Activated B cell treated with CpG ODN at 0.5 μM for 24 hours (primary cell): Measurements from ENCODE around the gene LRRC49. TPM values are rescaled to one million over a fixed set of nuclear protein-coding genes. Genes with fewer than 3 reads are reported as not detected.

Source experiments
- ATAC-seq: fragments of 200-7000 bp; cut with Tn5 transposase; one replicate; pipeline ENCODE4 v1.10.0; 2021; ENCODE audit warnings: low read depth, mild to moderate bottlenecking, moderate library complexity
- CTCF ChIA-PET: fragments of 350-600 bp; sonication (Branson Sonifier 250); formaldehyde crosslinking; loops from one replicate; lab custom pipeline; 2021; ENCODE audit warnings: antibody characterized with exemption; lab: Charles Lee
- POLR2A ChIA-PET: fragments of 350-600 bp; sonication (Branson Sonifier 250); formaldehyde crosslinking; loops from one replicate; lab custom pipeline; 2021; ENCODE audit warnings: antibody characterized with exemption; lab: Charles Lee
- DNase-seq: peaks from one replicate; pipeline ENCODE4 v3.0.0; 2022
- H3K27ac Mint-ChIP-seq: one replicate; pipeline ENCODE4 v1.8.0; 2020; ENCODE audit warnings: mixed read lengths
- H3K27me3 Mint-ChIP-seq: one replicate; pipeline ENCODE4 v1.8.0; 2021; ENCODE audit warnings: mixed read lengths
- H3K36me3 Mint-ChIP-seq: one replicate; pipeline ENCODE4 v1.8.0; 2021; ENCODE audit warnings: low read depth, mixed read lengths
- H3K4me1 Mint-ChIP-seq: one replicate; pipeline ENCODE4 v1.8.0; 2021; ENCODE audit warnings: mixed read lengths
- H3K4me3 Mint-ChIP-seq: one replicate; pipeline ENCODE4 v1.8.0; 2020; ENCODE audit warnings: mild to moderate bottlenecking, mixed read lengths
- H3K9me3 Mint-ChIP-seq: one replicate; pipeline ENCODE4 v1.8.0; 2020; ENCODE audit warnings: mixed read lengths
- CTCF ChIP-seq: fragments of 200-600 bp; IDR thresholded peaks from one replicate; pipeline ENCODE4 v1.8.0; 2022; ENCODE audit warnings: antibody characterized with exemption, mild to moderate bottlenecking
- intact Hi-C: fragments of 100-400 bp; cut with micrococcal nuclease; formaldehyde crosslinking; loops from one replicate; pipeline ENCODE4 v1.15.1; 2024
- total RNA-seq: library from RNA; stranded (reverse); gene quantifications from 2 replicates; pipeline ENCODE4 v1.2.3, GENCODE V29; 2022

The LRRC49 gene
- total RNA-seq, 1 donor from 2014 or later, result 0.84 TPM

- Mint-ChIP-seq H3K27me3 (peaks cover 4% of the 10 kb centered on the region), H3K36me3 (no peaks in the 10 kb centered on the region), H3K4me3 (no peak overlapping the region), H3K27ac (no peak overlapping the region), H3K4me1 (no peaks in the 10 kb centered on the region), H3K9me3 (no peaks in the 10 kb centered on the region)
- CTCF ChIA-PET, result no interaction called here
- intact Hi-C loops, result no loop called here
- no peak for TF ChIP-seq CTCF
- ATAC-seq (no peak), DNase-seq (no peak)
- POLR2A ChIA-PET, result no interaction called here
Observed at GRCh38 chr15:71055461-71055860, 162.8 kb downstream of the LRRC49 start.

- no peak for ATAC-seq
- Mint-ChIP-seq H3K27me3 (peaks cover 4% of the 10 kb centered on the region), H3K9me3 (no peaks in the 10 kb centered on the region), H3K36me3 (no peaks in the 10 kb centered on the region), H3K4me3 (no peak overlapping the region), H3K4me1 (no peaks in the 10 kb centered on the region), H3K27ac (no peak overlapping the region)
- POLR2A ChIA-PET, result no interaction called here
- CTCF ChIA-PET, result no interaction called here
- DNase-seq, result no peak
- TF ChIP-seq CTCF, result no peak
- intact Hi-C loops, result no loop called here
Observed at GRCh38 chr15:71056111-71056510, 163.5 kb downstream of the LRRC49 start.

- Mint-ChIP-seq H3K4me3 (no peak overlapping the region), H3K36me3 (no peaks in the 10 kb centered on the region), H3K27me3 (peaks cover 6% of the 10 kb centered on the region), H3K4me1 (no peaks in the 10 kb centered on the region), H3K9me3 (no peaks in the 10 kb centered on the region), H3K27ac (no peak overlapping the region)
- no peak for TF ChIP-seq CTCF
- ATAC-seq (no peak), DNase-seq (no peak)
- ChIA-PET CTCF (no interaction called here), POLR2A (no interaction called here)
- intact Hi-C loops, result no loop called here
Observed at GRCh38 chr15:71057143-71057542, 164.5 kb downstream of the LRRC49 start.

- intact Hi-C loops, result no loop called here
- Mint-ChIP-seq H3K4me3 (no peak overlapping the region), H3K27ac (no peak overlapping the region)
Observed at GRCh38 chr15:71057581-71057980, 165.0 kb downstream of the LRRC49 start.

GRCh38 chr15:71060983-71061382 is 168.4 kb downstream of the LRRC49 start:
- Mint-ChIP-seq H3K9me3 (no peaks in the 10 kb centered on the region), H3K4me1 (no peaks in the 10 kb centered on the region), H3K27me3 (peaks cover 13% of the 10 kb centered on the region), H3K36me3 (no peaks in the 10 kb centered on the region), H3K27ac (no peak overlapping the region), H3K4me3 (no peak overlapping the region)
- no peak for TF ChIP-seq CTCF
- no peak for DNase-seq
- POLR2A ChIA-PET, result no interaction called here
- intact Hi-C loops, result no loop called here
- ATAC-seq, result no peak
- CTCF ChIA-PET, result no interaction called here

More at GRCh38 chr15:71057581-71057980, 165.0 kb downstream of the LRRC49 start:
- no peaks in the 10 kb centered on the region for H3K9me3 Mint-ChIP-seq
- no peak for TF ChIP-seq CTCF
- no peaks in the 10 kb centered on the region for H3K4me1 Mint-ChIP-seq
- peaks cover 6% of the 10 kb centered on the region for H3K27me3 Mint-ChIP-seq
- CTCF ChIA-PET, result no interaction called here
- H3K36me3 Mint-ChIP-seq, result no peaks in the 10 kb centered on the region
- no peak for ATAC-seq
- no peak for DNase-seq
- POLR2A ChIA-PET, result no interaction called here
